Measurements from ENCODE around the gene NXF1. TPM values are rescaled to one million over a fixed set of nuclear protein-coding genes. Genes with fewer than 3 reads are reported as not detected.

Gene NXF1
- total and polyA plus RNA-seq, 2 of the 13 experiments (the other 11 are each of a cell fraction or from before 2014, with no cell fraction given) = 30.4 to 30.9 TPM

- TF ChIP-seq NFAT5 (CRISPR knock-in tag; IDR thresholded peaks at IDR 0.05) (no peak), ZNF33B (CRISPR knock-in tag; IDR thresholded peaks at IDR 0.05) (no peak), STAG1 (CRISPR knock-in tag; IDR thresholded peaks at IDR 0.05) (peak; percentile 63), PAX8 (CRISPR knock-in tag; IDR thresholded peaks at IDR 0.05; ENCODE audit: borderline replicate concordance) (no peak), CCAR2 (optimal IDR thresholded peaks at IDR 0.05; ENCODE audit: low read depth, low read length) (no peak), SP4 (CRISPR knock-in tag; IDR thresholded peaks at IDR 0.05) (no peak), TAF1 (CRISPR knock-in tag; IDR thresholded peaks at IDR 0.05) (no peak), KLF13 (CRISPR knock-in tag; IDR thresholded peaks at IDR 0.05) (no peak), STAT6 (CRISPR knock-in tag; IDR thresholded peaks at IDR 0.05; ENCODE audit: borderline replicate concordance) (no peak), ZNF296 (CRISPR knock-in tag; conservative IDR thresholded peaks at IDR 0.05) (no peak), MBNL3 (CRISPR knock-in tag; conservative IDR thresholded peaks at IDR 0.05) (no peak), ZNF292 (CRISPR knock-in tag; IDR thresholded peaks at IDR 0.05; ENCODE audit: borderline replicate concordance, low read depth) (peak; percentile 13; the same call in 1 of the 2 replicates), ZNF547 (CRISPR knock-in tag; IDR thresholded peaks at IDR 0.05) (no peak), ZNF354B (CRISPR knock-in tag; IDR thresholded peaks at IDR 0.05) (no peak), ZFYVE20 (CRISPR knock-in tag; IDR thresholded peaks at IDR 0.05; ENCODE audit: borderline replicate concordance, low read depth) (no peak), AKAP8 (CRISPR knock-in tag; IDR thresholded peaks at IDR 0.05) (no peak), ZNF614 (CRISPR knock-in tag; IDR thresholded peaks at IDR 0.05; ENCODE audit: borderline replicate concordance) (no peak), HBP1 (CRISPR knock-in tag; IDR thresholded peaks at IDR 0.05; ENCODE audit: low read depth) (peak; percentile 64; the same call in 1 of the 2 replicates)
- TF ChIP-seq, protein P1, sequence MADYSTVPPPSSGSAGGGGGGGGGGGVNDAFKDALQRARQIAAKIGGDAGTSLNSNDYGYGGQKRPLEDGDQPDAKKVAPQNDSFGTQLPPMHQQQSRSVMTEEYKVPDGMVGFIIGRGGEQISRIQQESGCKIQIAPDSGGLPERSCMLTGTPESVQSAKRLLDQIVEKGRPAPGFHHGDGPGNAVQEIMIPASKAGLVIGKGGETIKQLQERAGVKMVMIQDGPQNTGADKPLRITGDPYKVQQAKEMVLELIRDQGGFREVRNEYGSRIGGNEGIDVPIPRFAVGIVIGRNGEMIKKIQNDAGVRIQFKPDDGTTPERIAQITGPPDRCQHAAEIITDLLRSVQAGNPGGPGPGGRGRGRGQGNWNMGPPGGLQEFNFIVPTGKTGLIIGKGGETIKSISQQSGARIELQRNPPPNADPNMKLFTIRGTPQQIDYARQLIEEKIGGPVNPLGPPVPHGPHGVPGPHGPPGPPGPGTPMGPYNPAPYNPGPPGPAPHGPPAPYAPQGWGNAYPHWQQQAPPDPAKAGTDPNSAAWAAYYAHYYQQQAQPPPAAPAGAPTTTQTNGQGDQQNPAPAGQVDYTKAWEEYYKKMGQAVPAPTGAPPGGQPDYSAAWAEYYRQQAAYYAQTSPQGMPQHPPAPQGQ (CRISPR knock-in tag; IDR thresholded peaks at IDR 0.05; ENCODE audit: borderline replicate concordance) = no peak
These were observed 18.8 kb downstream of the NXF1 start (continued) for GRCh38 chr11:62786318-62787004.
